H1 (cell line): Measurements from ENCODE around the gene RILPL1. TPM values are rescaled to one million over a fixed set of nuclear protein-coding genes. Genes with fewer than 3 reads are reported as not detected.

ENCODE experiments used
- CTCF ChIA-PET: fragments of 300-600 bp; sonication (Branson Sonifier 250); formaldehyde crosslinking; loops from one replicate; lab custom pipeline; 2021; ENCODE audit not compliant: partially characterized antibody; lab: Charles Lee
- POLR2A ChIA-PET: fragments of 300-600 bp; sonication (Branson Sonifier 250); formaldehyde crosslinking; loops from one replicate; lab custom pipeline; 2021; ENCODE audit warnings: inconsistent platforms; ENCODE audit not compliant: partially characterized antibody; lab: Charles Lee
- DNase-seq, 2 experiments: peaks; one replicate each; pipeline versions ENCODE4 v3.0.0 to v3.0.0-alpha.2; 2010 to 2022; ENCODE audit warnings: low spot score in 2 of 2, low read depth in 1 of 2, mixed read lengths in 1 of 2
- FAIRE-seq: peaks from 2 replicates; lab custom pipeline; 2011; peaks lifted over from hg19 to GRCh38; lab: Jason Lieb, UNC
- H2AFZ ChIP-seq: 2 replicates; pipeline ENCODE4 v1.8.1; 2012; ENCODE audit warnings: low read length, inconsistent platforms
- H2AK5ac ChIP-seq: 2 replicates; pipeline ENCODE4 v1.6.1; 2013; ENCODE audit warnings: low read depth, low read length
- H2BK120ac ChIP-seq: replicated peaks from 2 replicates; pipeline ENCODE3; 2013; ENCODE audit warnings: low read depth, low read length, inconsistent platforms
- H2BK12ac ChIP-seq: 2 replicates; pipeline ENCODE4 v1.6.1; 2013; ENCODE audit warnings: low read depth, low read length
- H2BK15ac ChIP-seq: 2 replicates; pipeline ENCODE4 v1.6.1; 2013; ENCODE audit warnings: low read length
- H2BK20ac ChIP-seq: 2 replicates; pipeline ENCODE4 v1.6.1; 2013; ENCODE audit warnings: low read length
- H2BK5ac ChIP-seq: 2 replicates; pipeline ENCODE4 v1.6.1; 2013; ENCODE audit warnings: low read depth, low read length
- H3K14ac ChIP-seq: 2 replicates; pipeline ENCODE4 v1.6.1; 2013; ENCODE audit warnings: inconsistent platforms; ENCODE audit not compliant: insufficient read length
- H3K18ac ChIP-seq: 2 replicates; pipeline ENCODE4 v1.6.1; 2013; ENCODE audit warnings: low read length; ENCODE audit errors: extremely low read depth
- H3K23ac ChIP-seq: 2 replicates; pipeline ENCODE4 v1.6.1; 2013; ENCODE audit warnings: inconsistent platforms; ENCODE audit not compliant: insufficient read length
- H3K23me2 ChIP-seq: 2 replicates; pipeline ENCODE4 v1.6.1; 2013; ENCODE audit warnings: low read depth, low read length
- H3K27ac ChIP-seq: 2 replicates; pipeline ENCODE4 v1.6.1; 2011; ENCODE audit warnings: low read depth, low read length, inconsistent platforms
- H3K27me3 ChIP-seq, 4 experiments: replicated peaks in 1 of 4; 1 replicate in 1 of 4; 2 replicates in 3 of 4; pipeline versions ENCODE4 v1.6.1 to v1.8.1; 2011 to 2013; ENCODE audit warnings: low read length in 3 of 4, mild to moderate bottlenecking in 3 of 4, inconsistent platforms in 2 of 4, mixed read lengths in 2 of 4, moderate library complexity in 1 of 4; ENCODE audit not compliant: control insufficient read depth in 3 of 4, insufficient read depth in 3 of 4; ENCODE audit errors: extremely low read depth in 1 of 4
- H3K36me3 ChIP-seq, 4 experiments: 2 replicates each; pipeline versions ENCODE4 v1.6.1 to v1.8.1; 2011 to 2013; ENCODE audit warnings: mild to moderate bottlenecking in 4 of 4, low read length in 3 of 4, moderate library complexity in 2 of 4, control low read depth in 1 of 4, inconsistent platforms in 1 of 4; ENCODE audit not compliant: insufficient read depth in 4 of 4, control insufficient read depth in 2 of 4
- H3K4ac ChIP-seq: replicated peaks from 2 replicates; pipeline ENCODE3; 2013; ENCODE audit warnings: low read length, low read depth, mixed read lengths, inconsistent platforms; ENCODE audit not compliant: insufficient read length
- H3K4me1 ChIP-seq, 4 experiments: replicated peaks in 1 of 4; 1 replicate in 1 of 4; 2 replicates in 3 of 4; pipeline versions ENCODE4 v1.6.1 to v1.8.1; 2011 to 2013; ENCODE audit warnings: low read length in 3 of 4, inconsistent platforms in 2 of 4, mixed read lengths in 1 of 4; ENCODE audit not compliant: insufficient read depth in 4 of 4, control insufficient read depth in 3 of 4
- H3K4me2 ChIP-seq, 2 experiments: 2 replicates each; pipeline versions ENCODE4 v1.6.1 to v1.8.1; 2011 to 2013; ENCODE audit warnings: low read depth in 2 of 2, low read length in 2 of 2, control low read depth in 1 of 2, inconsistent platforms in 1 of 2, mild to moderate bottlenecking in 1 of 2; ENCODE audit not compliant: insufficient read depth in 1 of 2
- H3K4me3 ChIP-seq, 4 experiments: fragments of 200-600, 300-600 bp in 1 of 4; sonication (generic), shearing (Covaris generic), sonication (Bioruptor Twin) in 1 of 4; 2 replicates each; pipeline versions ENCODE4 v1.5.1 to v1.8.1; 2011 to 2016; ENCODE audit warnings: low read length in 4 of 4, low read depth in 3 of 4, control low read depth in 2 of 4, inconsistent platforms in 2 of 4, mild to moderate bottlenecking in 2 of 4, mixed read lengths in 1 of 4, moderate library complexity in 1 of 4; ENCODE audit not compliant: insufficient read depth in 2 of 4; ENCODE audit errors: extremely low read depth in 1 of 4
- H3K56ac ChIP-seq: replicated peaks from 2 replicates; pipeline ENCODE3; 2013; ENCODE audit warnings: low read depth, mild to moderate bottlenecking, mixed read lengths, low read length, inconsistent platforms; ENCODE audit not compliant: insufficient read length
- H3K79me1 ChIP-seq: 2 replicates; pipeline ENCODE4 v1.6.1; 2013; ENCODE audit warnings: low read depth, low read length, control low read depth
- H3K79me2 ChIP-seq, 2 experiments: 2 replicates each; pipeline versions ENCODE4 v1.6.1 to v1.8.1; 2012 to 2013; ENCODE audit warnings: low read length in 2 of 2, mild to moderate bottlenecking in 2 of 2, inconsistent platforms in 1 of 2; ENCODE audit not compliant: insufficient read depth in 2 of 2, control insufficient read depth in 1 of 2
- H3K9ac ChIP-seq, 4 experiments: replicated peaks in 1 of 4; 1 replicate in 1 of 4; 2 replicates in 3 of 4; pipeline versions ENCODE4 v1.6.1 to v1.8.1; 2011 to 2013; ENCODE audit warnings: low read depth in 3 of 4, low read length in 3 of 4, control low read depth in 2 of 4, mild to moderate bottlenecking in 2 of 4, moderate library complexity in 2 of 4, inconsistent platforms in 1 of 4; ENCODE audit errors: extremely low read depth in 1 of 4
- H3K9me3 ChIP-seq, 2 experiments: 2 replicates each; pipeline versions ENCODE4 v1.6.1 to v1.8.1; 2012 to 2013; ENCODE audit warnings: mild to moderate bottlenecking in 2 of 2, moderate library complexity in 2 of 2, control low read depth in 1 of 2, inconsistent platforms in 1 of 2, low read depth in 1 of 2, low read length in 1 of 2, mixed read lengths in 1 of 2; ENCODE audit not compliant: insufficient read depth in 2 of 2
- H4K20me1 ChIP-seq, 2 experiments: replicated peaks in 1 of 2; 2 replicates each; pipeline versions ENCODE3 to v1.8.1; 2011 to 2013; ENCODE audit warnings: inconsistent platforms in 2 of 2, low read length in 2 of 2, mild to moderate bottlenecking in 1 of 2; ENCODE audit not compliant: insufficient read depth in 2 of 2, control insufficient read depth in 1 of 2
- H4K5ac ChIP-seq: 2 replicates; pipeline ENCODE4 v1.6.1; 2013; ENCODE audit warnings: low read length, low read depth, mixed read lengths, inconsistent platforms; ENCODE audit not compliant: insufficient read length
- H4K8ac ChIP-seq: 2 replicates; pipeline ENCODE4 v1.8.0; 2013; ENCODE audit warnings: mild to moderate bottlenecking, moderate library complexity, low read length, inconsistent platforms; ENCODE audit not compliant: insufficient read depth; ENCODE audit errors: extremely low read depth
- H4K91ac ChIP-seq: replicated peaks from 2 replicates; pipeline ENCODE3; 2013; ENCODE audit warnings: low read length, mixed read lengths, inconsistent platforms; ENCODE audit not compliant: insufficient read length
- CREB1 ChIP-seq: IDR thresholded peaks from 2 replicates; pipeline ENCODE4 v1.6.1; 2012; ENCODE audit warnings: inconsistent platforms
- HDAC6 ChIP-seq: IDR thresholded peaks from one replicate; pipeline ENCODE4 v1.7.1; 2012; ENCODE audit warnings: low read depth, mild to moderate bottlenecking, inconsistent platforms, low read length, moderate library complexity
- SP2 ChIP-seq: IDR thresholded peaks from 2 replicates; pipeline ENCODE4 v1.6.1; 2012; ENCODE audit warnings: mild to moderate bottlenecking, low read length, inconsistent platforms
- WGBS, 2 experiments: shearing (Covaris generic) in 1 of 2; methylation state at CpG; one replicate each; pipeline versions ENCODE4 v1.1.6 to v1.1.7; 2013 to 2015; ENCODE audit warnings: low lambda C conversion rate in 2 of 2, mixed read lengths in 2 of 2, inconsistent platforms in 1 of 2, low coverage in 1 of 2, missing lambda C conversion rate in 1 of 2; ENCODE audit not compliant: insufficient replicate concordance in 2 of 2, insufficient coverage in 1 of 2, insufficient read length in 1 of 2; ENCODE audit errors: extremely low coverage in 1 of 2, missing lambda C conversion rate in 1 of 2; 5-methylcytosine and 5-hydroxymethylcytosine counted together
- polyA plus RNA-seq, 7 experiments: library from polyadenylated mRNA; depleted of rRNA in 3 of 7; stranded (reverse) in 5 of 7; unstranded in 2 of 7; fragments of >200 nt in 5 of 7; fragments of 200-250 nt in 2 of 7; gene quantifications; 1 replicate in 5 of 7; 2 replicates in 1 of 7; 4 replicates in 1 of 7; pipeline versions ENCODE4 v1.2.1 to v1.2.3, GENCODE V29; 2011 to 2013; ENCODE audit warnings: missing spikeins in 2 of 7, mixed read lengths in 2 of 7
- total RNA-seq: library from RNA; stranded (reverse); fragmentation: NEBNext Ultra II Directional; extraction: Animal tissue kit (Norgen Biotek cat#: 25700); gene quantifications from 2 replicates; pipeline ENCODE4 v1.2.1, GENCODE V29; 2021

The RILPL1 gene
- total and polyA plus RNA-seq, 2 of the 8 experiments (the other 6 are each of a cell fraction or from before 2014, with no cell fraction given): 6.7 to 9.4 TPM

- no peaks in the 10 kb centered on the region for H3K23me2 ChIP-seq
- no peak overlapping the region for H3K9ac ChIP-seq
- H3K4me3 ChIP-seq: no peak overlapping the region
- no peak overlapping the region for H3K56ac ChIP-seq
- no peaks in the 10 kb centered on the region for H3K79me2 ChIP-seq
- no peak overlapping the region for H2BK20ac ChIP-seq
- no peak overlapping the region for H3K18ac ChIP-seq
- no peak overlapping the region for H2AFZ ChIP-seq
- no peak overlapping the region for H3K27ac ChIP-seq
- FAIRE-seq: no peak
- no peak overlapping the region for H4K5ac ChIP-seq
- TF ChIP-seq HDAC6 (no peak), CREB1 (no peak), SP2 (no peak)
- WGBS, 2 experiments: 93% methylated on average over 6 of the region's 6 CpGs; no CpG with 5 or more reads in 1 of the 2 experiments
- H2BK12ac ChIP-seq: no peak overlapping the region
- no peak overlapping the region for H3K4me2 ChIP-seq
- no peak overlapping the region for H3K14ac ChIP-seq
- DNase-seq: no peak
- H3K4ac ChIP-seq: no peak overlapping the region
- H3K9me3 ChIP-seq: no peaks in the 10 kb centered on the region
- H3K79me1 ChIP-seq: no peaks in the 10 kb centered on the region
- no peak overlapping the region for H2BK15ac ChIP-seq
- H3K27me3 ChIP-seq: no peaks in the 10 kb centered on the region
- H4K8ac ChIP-seq: no peak overlapping the region
- no peaks in the 10 kb centered on the region for H4K20me1 ChIP-seq
- POLR2A ChIA-PET: interaction anchor here (1.7 kb wide), 1 partner anchor 29 kb away, joined by 5 read pairs; the partner anchor contains the start of gene SNRNP35
- H2BK120ac ChIP-seq: no peak overlapping the region
- no peak overlapping the region for H2AK5ac ChIP-seq
- no peak overlapping the region for H2BK5ac ChIP-seq
- peaks cover 0 to 6% (median 0%) of the 10 kb centered on the region in 4 experiments; a peak in 4 of 7 replicates for H3K4me1 ChIP-seq
- H3K23ac ChIP-seq: no peak overlapping the region
- CTCF ChIA-PET: interaction anchor here (0.6 to 1.1 kb wide), 2 partner anchors 10 to 149 kb away, joined by 3 to 4 read pairs; no protein-coding TSS in a partner anchor
- H4K91ac ChIP-seq: no peak overlapping the region
- H3K36me3 ChIP-seq: no peaks in the 10 kb centered on the region
These were observed 46.1 kb downstream of the RILPL1 start for GRCh38 chr12:123487428-123487827.
